NAMALWA (cell line): ENCODE results near the gene RAB6B.

Source experiments
- DNase-seq: peaks from one replicate; pipeline ENCODE4 v3.0.0-alpha.2; 2015; ENCODE audit warnings: low spot score

Gene RAB6B

DNA sequence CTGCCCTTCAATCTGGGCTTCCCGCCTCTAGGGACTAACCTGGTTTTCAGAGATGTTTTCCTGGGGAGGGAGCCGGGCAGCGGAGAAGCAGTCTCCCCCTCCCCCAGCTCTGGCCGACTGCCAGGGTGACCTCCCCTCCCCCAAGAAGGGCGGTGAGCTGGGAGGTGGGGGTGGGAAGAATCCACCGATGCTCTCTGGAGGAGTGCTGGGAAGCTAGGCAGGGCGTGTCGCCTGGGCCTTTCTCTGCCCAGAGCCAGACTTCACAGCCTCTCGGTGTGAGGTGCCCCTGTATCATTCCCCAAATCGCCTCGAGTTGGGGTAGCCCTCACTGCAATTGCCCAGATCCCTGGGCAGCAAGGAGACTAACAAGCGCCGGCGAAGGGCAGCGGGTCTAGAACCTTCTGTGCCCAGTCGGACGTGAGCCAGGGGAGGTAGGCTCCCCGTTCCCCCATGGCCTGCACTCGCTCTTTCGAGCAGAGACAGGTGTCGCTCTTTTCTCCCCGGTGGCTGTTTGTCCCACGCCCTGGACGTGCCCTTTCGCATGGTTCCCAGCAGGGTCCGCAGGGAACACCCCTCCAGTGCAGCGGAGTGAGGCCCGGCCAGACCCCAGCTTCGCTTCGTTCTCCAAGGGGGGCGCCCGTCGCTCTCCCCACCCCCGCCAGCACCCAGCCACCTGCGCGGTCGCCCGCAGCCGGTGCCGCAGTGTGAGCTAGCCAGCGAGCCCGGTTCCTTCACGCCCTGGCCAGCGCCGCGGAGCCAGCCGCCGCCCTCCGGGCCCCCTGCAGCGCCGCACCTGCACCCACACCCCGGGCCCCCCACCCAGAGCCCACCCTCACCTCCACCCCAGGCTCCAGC lies 1.1 kb downstream of the RAB6B start:
- DNase-seq, result no peak

DNA sequence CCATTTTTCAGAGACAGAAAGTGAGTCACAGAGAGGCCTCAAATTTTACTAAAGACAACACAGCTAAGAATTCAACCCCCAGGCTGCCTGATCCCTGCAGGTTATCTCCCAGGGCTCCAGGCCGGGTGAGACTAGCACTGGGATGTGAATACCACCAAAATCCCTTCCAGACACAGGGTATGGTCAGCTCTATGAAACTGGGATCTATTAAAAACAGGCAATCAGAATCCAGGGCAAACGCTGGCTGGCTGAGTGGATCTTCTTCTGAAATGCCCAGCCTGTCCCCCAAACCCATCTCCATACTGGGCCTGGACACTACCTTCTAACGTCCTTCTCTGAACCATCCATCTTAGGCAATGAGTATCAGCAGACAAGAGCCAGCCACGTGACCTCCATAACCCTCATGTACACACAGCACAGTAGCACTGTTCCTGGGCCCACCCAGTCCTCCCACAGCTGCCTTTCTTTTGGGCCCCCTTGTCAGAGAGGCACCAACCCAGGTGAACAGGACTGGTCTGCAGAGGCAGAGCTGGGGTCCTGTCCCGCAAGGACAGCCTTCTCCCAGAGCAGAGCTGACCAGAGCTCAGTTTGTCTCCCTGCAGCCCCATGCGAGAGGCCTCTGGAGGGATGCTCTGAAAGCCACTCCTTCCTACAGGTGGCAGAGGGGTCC lies 1.9 kb downstream of the RAB6B start:
- DNase-seq, result no peak

GRCh38 chr3:133892541-133893231 lies 3.0 kb downstream of the RAB6B start:
- DNase-seq, result no peak

GRCh38 chr3:133891662-133892378 lies 3.9 kb downstream of the RAB6B start:
- no peak for DNase-seq

- no peak for DNase-seq
Observed at GRCh38 chr3:133890972-133891644, 4.6 kb downstream of the RAB6B start.

- DNase-seq, result no peak
Observed at GRCh38 chr3:133890037-133890436, 5.6 kb downstream of the RAB6B start.

DNA sequence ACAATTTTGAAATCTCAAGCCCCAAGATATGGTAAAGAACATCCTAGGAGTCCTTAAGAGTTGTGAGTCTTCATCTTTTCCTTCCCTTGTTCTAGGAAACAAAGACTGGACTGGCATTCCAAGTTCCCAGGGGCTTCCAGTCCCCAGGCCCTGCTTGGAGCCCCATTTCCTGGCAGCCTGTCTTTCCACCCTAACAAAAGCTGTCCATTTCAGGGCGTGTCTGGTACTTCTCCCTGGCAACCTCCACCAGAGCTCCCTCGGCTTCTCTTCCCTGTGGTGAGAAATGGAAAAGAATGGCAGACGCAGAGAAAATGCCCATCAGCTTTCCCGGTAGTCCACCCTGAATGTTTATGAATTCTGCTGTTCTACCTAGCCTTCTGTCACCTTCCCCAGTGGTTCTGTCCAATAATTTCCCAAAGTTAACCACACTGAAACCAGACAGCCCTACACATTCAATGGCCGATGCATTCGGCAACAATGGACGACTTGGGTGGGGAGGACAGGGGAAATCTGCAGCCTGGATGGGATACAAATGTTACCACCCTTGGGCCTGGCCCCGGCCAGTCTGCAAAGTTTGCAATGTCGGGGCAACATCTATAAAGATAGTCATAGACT lies 6.8 kb downstream of the RAB6B start:
- no peak for DNase-seq

GRCh38 chr3:133887803-133888703 lies 7.6 kb downstream of the RAB6B start:
- DNase-seq, result no peak

DNA sequence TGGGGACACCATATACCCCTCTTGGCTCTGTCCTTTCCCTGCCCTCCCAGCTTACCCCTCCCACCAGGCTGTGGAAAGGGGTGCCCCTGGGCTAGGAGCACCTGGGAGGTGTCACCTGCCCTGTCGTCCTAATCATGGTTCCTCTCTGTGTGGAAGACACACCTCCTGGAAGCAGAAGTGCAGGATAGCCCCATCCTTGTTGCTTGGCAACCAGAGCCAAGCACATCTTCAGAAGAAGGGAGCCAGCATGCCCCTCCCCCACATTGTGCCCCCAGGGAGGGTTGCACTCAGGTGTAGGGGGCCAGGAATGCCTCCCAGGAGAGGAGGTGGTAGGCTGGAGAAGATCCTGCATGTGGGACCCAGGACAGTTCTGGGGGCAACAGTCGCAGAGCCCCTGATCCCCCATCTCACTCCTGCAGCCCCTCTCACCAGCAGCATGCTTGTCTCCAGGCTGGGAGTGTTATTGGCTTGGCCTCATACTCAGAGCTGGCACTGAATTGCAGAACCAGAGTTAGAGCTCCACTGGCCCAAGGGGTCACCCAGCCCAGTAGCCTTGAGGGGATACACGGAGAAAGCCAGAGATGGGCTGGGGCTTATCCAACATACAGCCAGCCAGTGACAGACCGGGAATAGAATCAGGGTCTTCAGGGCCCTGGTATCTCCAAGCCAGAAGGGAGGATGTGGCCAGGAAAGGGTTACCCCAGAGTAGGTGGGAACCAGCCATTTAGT lies 8.4 kb downstream of the RAB6B start:
- DNase-seq, result no peak

- DNase-seq, result no peak
Observed at GRCh38 chr3:133886031-133886722, 9.5 kb downstream of the RAB6B start.

- DNase-seq, result no peak
Observed at GRCh38 chr3:133884887-133885711, 10.6 kb downstream of the RAB6B start.

DNA sequence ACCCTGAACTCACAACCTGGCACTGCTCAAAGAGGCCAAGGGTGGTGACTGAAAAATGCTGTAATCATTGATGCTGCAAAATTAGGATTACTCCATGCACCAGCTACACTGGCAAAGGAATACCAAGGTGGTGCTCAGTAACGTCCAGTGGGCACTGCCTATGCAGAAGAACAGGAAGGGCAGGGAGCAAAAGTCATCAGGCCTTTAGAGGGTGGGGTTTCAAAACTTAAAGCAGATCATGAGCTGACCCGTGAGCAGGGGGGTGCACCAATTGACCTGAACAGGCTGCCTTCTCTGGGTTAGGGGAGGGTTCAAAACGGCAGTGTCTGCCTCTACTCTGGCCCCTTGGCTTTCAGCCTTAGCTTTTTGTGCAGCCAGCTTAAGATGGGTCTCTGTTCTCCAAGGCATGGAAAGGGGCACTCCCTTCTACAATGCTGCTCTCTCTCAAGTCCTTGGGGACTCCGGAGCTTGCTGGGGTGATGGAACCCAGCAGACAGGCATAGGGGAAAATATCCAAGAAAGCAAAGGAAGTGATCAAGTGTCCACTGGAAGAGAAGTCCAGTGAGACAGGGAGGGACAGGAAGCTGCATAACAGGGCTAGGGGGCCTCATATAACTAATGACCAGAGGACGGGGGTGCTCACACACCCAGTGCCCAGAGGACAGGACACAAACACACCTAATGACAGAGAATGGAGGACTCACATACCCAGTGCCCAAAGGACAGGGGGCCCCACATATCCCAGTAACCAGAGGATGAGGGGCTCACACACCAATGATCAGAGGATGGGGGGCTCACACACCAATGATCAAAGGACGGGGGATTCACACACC lies 11.4 kb downstream of the RAB6B start:
- no peak for DNase-seq

DNA sequence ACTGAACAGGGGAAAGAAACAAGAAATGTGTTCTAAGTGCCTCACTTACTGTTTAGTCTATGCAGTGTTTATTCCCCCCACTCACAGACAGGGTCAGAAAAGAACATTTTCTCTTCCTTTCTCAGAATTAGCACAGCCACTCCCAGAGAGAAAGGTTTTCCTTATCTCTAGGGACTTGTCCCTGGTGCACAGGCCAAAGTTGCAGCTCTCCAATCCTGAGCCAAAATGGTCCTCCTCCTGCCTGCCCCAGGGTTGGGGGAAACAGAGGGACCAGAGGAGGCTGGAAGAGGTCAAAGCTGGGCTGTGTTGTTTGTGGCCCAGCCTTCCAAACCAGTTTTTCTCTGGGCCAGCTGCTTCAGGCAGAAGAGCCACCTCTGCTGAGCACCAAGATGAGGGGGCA lies 12.0 kb downstream of the RAB6B start:
- no peak for DNase-seq

DNA sequence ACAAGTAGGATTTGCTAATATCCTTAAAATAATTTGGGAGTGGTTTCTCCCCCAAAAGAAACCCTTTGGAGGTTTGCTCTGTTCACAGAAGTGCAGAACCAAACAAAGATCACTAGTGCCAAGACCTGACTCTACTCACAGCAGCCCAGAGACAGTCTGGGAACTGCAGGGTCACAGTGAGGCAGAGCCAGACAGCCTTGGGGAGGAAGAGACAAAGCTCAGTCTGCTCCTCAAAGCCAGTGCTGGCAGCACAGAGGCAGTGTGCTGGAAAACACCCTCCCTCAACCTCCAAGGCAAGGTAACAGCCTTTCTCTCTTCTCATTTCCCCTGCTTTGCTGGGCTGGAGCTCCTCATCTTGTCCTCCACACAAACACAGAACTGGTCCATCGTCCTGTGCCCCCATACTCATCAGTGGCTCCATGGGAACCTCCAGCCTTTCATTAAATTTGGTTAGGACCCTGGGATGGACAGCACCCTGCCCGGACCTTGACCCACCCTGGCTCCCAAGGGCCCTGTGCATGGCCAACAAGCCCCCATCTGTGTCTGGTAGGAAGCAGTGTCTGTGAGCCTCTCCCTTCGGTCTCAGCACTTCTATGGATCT lies 12.6 kb downstream of the RAB6B start:
- no peak for DNase-seq

GRCh38 chr3:133881939-133882825 lies 13.5 kb downstream of the RAB6B start:
- DNase-seq, result no peak

DNA sequence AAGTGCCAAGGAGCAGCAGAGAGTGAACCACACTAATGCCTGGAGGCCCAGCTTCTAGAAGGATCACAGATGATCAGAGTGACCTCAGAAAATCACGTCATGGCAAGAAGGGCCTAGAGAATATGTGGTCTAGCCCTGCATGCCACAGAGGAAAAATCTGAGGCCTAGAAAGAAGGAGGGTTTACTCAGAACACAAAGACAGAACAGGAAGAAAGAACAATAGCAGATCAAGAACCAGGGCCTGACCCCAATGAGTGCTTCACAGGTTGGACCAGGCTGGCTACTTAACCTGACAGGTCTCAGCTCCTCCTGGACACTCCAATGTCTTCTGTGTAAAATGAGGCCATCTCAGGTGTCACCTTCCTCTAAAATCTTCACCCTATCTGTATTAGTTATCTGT lies 14.2 kb downstream of the RAB6B start:
- no peak for DNase-seq
